Middle frontal gyrus (tissue), 1 donor: Measurements from ENCODE around the gene DPYD.

ENCODE experiments used
- DNase-seq: peaks from one replicate; pipeline ENCODE4 v3.0.0-alpha.2; 2015; ENCODE audit warnings: low spot score; ENCODE audit errors: extremely low spot score

The DPYD gene

GRCh38 chr1:97844552-97845089 lies 76.2 kb downstream of the DPYD start:
- no peak for DNase-seq

- no peak for DNase-seq
Measured at GRCh38 chr1:97841338-97841737, 79.5 kb downstream of the DPYD start.

GRCh38 chr1:97837161-97837560 lies 83.7 kb downstream of the DPYD start:
- no peak for DNase-seq

GRCh38 chr1:97834899-97835298 lies 85.9 kb downstream of the DPYD start:
- no peak for DNase-seq

GRCh38 chr1:97833881-97834280 lies 87.0 kb downstream of the DPYD start:
- no peak for DNase-seq

GRCh38 chr1:97832481-97832880 lies 88.4 kb downstream of the DPYD start:
- DNase-seq: no peak

GRCh38 chr1:97827887-97828286 lies 92.9 kb downstream of the DPYD start:
- DNase-seq: no peak

- DNase-seq: no peak
Measured at GRCh38 chr1:97826820-97827219, 94.0 kb downstream of the DPYD start.

GRCh38 chr1:97824624-97825023 lies 96.2 kb downstream of the DPYD start:
- DNase-seq: no peak

- DNase-seq: no peak
Measured at GRCh38 chr1:97824200-97824599, 96.6 kb downstream of the DPYD start.

- no peak for DNase-seq
Measured at GRCh38 chr1:97820470-97821188, 100.2 kb downstream of the DPYD start.

GRCh38 chr1:97816927-97817326 lies 103.9 kb downstream of the DPYD start:
- DNase-seq: no peak

GRCh38 chr1:97814804-97815203 lies 106.0 kb downstream of the DPYD start:
- DNase-seq: no peak

- no peak for DNase-seq
Measured at GRCh38 chr1:97814121-97814520, 106.7 kb downstream of the DPYD start.

- no peak for DNase-seq
Measured at GRCh38 chr1:97812076-97812475, 108.8 kb downstream of the DPYD start.

- no peak for DNase-seq
Measured at GRCh38 chr1:97806996-97807520, 113.8 kb downstream of the DPYD start.

GRCh38 chr1:97806326-97806725 lies 114.5 kb downstream of the DPYD start:
- no peak for DNase-seq

GRCh38 chr1:97805093-97805492 lies 115.7 kb downstream of the DPYD start:
- no peak for DNase-seq

- DNase-seq: no peak
Measured at GRCh38 chr1:97803026-97803425, 117.8 kb downstream of the DPYD start.

- no peak for DNase-seq
Measured at GRCh38 chr1:97802011-97802410, 118.8 kb downstream of the DPYD start.

- DNase-seq: no peak
Measured at GRCh38 chr1:97797403-97798183, 123.2 kb downstream of the DPYD start.

- DNase-seq: no peak
Measured at GRCh38 chr1:97796711-97797110, 124.1 kb downstream of the DPYD start.
